HG02623 (cell line): ENCODE data around the gene SEPTIN3.

ENCODE experiments used
- ATAC-seq: cut with Tn5 transposase; IDR thresholded peaks from one replicate; pipeline ENCODE4 v1.9.1; 2021; ENCODE audit warnings: moderate library complexity; ENCODE audit not compliant: unreplicated experiment

The SEPTIN3 gene

DNA sequence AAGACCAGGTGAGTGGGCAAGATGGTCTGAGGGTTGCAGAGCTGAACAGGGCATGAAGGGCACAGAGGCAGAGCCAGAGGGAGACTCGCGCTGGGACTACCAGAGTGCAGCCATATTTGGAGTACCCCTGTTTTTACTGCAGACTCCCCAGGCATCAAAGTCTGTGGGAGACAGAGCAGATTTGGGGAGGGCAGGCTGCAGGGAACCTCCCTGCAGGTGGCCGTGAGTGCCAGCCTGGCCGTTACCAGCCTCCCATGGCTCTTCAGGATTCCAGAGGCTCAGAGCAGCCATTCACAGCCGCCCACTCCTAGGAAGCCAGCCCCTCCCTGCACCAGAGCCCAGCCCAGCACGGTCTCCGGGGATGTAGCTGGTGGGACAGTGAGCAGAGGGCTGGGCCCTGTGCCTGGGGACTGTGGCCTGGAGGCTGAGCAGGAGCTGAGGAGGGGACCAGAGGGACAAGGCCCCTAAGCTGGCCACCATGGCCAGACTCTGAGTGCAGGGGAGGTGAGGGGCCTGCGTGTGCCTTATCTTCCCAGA lies at the start of gene SEPTIN3:
Gene SEPTIN3 (plus strand): TSS at position 334 of the 537 bp plus-strand sequence. CDS start 2,050 bp downstream, outside the sequence.
- no peak for ATAC-seq

DNA sequence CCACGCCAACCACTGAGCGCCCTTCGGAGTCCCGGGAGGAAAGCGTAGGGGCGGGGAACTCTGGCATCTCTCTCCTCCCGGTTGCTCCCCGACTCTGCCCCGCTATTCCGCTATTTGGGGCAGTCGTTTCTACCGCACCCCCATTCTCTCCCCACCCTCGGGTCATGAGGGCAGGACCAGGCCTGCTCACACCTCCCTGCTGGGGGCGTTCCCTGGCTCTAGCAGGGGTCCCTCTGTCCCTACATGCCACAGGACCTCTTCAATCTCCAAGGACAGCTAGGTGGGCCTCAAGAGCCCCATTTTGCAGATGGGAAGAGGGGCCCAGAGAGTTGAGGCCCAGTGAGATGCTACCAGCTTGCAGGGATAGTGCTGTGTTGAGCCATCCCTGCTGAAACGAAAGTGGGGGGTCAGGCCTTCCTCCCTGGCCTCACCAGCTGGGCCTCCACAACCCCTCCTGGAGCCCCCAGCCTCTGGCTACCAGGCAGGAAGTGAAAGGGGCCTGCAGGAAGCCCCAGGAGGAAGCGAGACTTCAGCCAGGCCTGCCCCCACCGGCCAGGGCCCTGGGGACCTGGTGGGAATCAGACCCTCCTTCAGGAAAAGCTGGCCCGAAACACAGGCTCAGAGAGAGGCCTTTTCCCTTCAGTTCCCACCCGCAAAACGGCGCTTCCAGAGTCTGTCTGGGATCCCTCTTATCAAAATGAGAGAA lies 48.8 kb upstream of the SEPTIN3 start:
- ATAC-seq = peak; percentile 7

DNA sequence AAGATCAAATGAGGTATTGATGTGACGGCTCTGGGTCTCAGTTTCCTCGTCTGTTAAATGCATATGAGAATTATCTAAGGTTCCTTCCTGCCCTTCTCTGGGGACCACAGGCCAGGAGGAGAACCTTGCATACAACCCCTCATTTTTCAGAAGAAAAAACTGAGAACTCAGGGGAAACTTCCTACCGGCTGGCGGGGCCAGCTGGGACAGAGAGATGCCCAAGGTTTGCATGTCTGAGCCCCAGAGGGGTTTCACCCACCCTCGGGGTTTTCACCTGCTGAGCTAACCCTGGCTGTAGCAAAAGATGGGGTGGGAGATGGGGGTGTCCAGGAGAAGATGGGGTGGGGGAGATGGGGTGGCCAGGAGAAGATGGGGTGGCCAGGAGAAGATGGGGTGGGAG lies 46.9 kb upstream of the SEPTIN3 start:
- no peak for ATAC-seq

DNA sequence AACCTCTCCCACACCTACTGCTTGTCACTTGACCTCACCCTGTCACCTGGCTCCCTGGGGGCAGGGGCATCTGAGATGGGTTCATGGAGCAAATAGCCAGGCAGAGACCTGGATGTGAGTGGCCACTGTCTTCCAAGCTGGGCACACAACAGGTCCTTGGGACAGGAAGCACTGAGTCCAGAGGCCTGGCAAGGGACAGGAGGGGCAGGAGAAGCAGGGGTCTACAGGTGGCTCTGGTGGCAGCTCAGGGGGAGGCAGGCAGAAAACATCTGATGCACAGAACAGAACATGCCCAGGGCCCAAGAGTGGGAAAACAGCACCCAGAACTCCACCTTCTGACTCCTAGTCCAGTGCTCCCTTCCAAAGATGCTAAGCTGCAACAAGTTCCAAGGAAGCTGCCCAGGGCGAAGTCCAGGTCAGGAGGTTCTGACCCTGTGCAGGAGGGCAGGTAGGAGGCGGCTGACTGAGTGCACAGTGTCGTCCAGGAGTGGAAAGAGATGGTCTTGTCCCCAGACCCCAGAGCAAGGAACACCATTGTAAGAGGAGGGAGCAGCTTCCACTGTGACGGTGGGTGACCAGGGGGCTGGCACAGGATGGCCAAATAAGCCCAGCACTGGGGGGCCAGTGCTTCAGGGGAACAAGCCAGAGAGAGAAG lies 46.2 kb upstream of the SEPTIN3 start:
- no peak for ATAC-seq

- no peak for ATAC-seq
These were observed 45.5 kb upstream of the SEPTIN3 start for GRCh38 chr22:41923595-41924276.

- no peak for ATAC-seq
These were observed 43.3 kb upstream of the SEPTIN3 start for GRCh38 chr22:41925783-41926460.

GRCh38 chr22:41927813-41928212 lies 41.4 kb upstream of the SEPTIN3 start:
- no peak for ATAC-seq

DNA sequence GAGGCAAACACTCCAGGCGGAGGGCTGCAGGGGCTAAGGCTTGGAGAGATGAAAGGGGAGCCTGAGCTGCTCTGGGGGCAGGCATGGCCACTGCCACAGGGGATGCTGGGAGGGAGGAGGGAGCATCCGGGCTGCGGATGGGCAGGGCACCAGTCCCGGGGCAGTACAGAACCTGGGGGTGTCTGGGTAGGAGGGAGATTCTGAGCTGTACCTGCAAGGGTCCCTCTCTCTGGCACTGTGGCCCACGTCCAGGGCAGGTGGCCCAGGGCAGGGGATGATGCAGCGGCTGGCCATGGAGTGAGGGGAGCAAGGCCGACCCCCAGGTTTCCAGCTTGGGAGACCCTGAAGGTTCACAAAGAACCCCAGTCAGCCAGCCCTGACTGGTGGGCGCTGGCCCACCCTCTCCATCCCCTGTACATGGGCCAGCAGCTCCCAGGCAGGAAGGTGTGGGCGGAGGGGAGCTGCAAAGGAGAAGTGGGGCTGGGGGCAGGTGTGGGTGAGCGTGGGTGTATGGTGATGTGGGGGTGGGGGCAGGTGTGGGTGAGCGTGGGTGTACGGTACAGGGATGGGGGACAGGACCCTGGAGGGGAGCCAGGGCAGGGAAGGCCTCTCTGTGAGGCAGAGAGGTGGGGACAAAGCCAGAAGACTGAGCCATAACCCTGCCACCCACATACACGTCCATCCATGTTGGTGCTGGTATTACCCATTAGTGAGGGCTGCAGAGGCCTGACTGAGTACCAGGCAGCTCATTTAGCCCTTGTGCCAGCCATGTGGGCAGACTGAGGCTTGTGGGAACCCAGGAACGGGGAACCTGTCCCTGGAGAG lies 40.4 kb upstream of the SEPTIN3 start:
- ATAC-seq = no peak

- ATAC-seq = no peak
These were observed 39.8 kb upstream of the SEPTIN3 start for GRCh38 chr22:41929418-41929810.

DNA sequence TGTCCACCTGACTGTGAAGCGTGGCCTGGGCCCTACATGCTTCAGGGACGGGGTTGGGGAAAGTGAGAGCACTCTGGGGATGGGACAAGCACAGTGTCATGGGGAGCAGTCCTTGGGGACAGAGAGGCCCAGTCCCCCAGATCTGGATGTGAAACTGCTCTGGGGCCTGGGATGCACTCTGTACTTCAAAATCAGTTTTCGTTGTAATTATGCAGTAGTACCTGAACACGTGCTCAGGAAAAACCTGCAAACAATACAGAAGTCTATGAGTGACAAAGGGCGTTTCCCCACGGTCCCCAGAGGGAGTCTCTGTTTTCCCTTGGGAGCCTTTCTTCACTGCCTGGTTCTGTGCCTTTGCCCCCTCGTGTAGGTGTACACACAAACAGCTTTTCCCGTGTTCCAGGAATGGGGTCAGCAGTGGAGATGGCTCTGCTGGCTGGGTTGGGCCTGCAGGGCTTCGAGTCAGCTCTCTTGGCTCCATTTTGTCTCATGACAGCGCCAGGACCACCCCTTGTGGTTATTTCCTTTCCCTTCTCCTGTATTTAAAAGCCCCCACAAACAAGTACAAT lies 37.5 kb upstream of the SEPTIN3 start:
- no peak for ATAC-seq

DNA sequence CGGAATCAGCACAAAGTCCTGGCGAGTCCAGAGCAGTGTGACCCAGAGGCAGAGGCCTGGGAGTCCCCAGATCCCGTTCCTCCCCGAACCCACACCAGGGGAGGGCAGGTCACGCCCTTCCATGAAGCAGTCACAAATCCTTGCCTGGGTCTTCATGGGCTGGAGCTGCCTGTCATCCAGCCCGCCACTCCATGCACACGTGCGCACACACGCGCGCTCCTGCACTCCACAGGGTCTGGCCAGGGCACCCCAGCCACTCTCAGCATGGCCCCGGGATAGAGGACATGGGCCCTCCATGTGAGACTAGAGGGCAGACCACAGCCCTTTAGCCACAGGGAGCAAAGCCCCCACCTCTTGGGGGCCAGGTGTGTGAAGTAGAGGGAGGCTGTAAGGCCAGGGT lies 36.9 kb upstream of the SEPTIN3 start:
- no peak for ATAC-seq

GRCh38 chr22:41933411-41934177 lies 35.6 kb upstream of the SEPTIN3 start:
- no peak for ATAC-seq

DNA sequence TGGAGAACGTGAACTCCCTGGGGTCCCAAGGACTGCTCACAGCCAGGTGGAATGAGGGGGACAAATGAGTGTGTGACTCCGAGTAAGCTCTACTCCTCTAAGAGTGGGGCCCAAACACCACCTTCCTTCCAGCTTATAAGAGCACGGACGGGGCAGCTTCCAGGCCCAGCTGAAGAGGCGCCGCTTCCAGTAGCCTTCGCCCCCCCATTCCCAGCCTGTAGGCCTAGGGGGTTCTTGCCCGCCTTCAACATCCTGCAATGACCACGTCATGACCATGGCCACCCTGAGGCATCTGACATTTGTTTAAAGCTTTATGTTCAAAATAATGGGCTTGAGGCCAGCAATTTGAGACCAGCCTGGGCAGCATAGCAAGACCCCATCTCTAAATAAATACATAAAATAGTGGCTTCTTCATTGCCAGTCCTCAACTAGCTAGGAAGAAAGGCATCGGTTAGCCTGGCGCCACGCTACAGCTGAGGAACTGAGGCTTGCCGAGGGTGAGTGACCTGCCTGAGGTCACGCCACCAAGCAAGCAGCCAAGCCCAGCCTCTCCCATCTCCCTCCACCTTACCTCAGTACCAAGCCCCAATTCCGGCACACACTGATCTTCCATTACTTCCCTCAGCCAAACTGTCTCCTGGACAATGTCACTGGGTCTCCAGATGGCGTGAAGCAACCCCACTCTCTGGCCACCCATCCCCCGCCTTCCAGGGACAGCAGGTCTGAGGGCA lies 34.8 kb upstream of the SEPTIN3 start:
- no peak for ATAC-seq

DNA sequence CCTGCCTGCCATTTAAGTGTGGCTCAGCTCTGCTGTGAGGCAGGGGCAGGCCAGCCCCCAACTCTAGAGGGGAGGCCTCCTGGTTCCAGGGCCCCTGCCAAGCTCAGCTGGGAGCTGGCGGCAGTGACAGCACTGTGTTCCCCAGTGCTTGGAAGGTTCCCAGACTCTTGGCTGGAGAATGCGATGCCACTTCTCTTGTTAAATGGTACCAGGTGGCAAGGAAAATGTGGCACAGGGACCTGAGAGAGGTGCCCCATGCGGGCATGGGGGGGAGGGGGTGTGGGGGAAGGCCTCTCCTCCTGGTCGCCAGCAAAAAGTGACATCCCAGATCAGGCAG lies 34.3 kb upstream of the SEPTIN3 start:
- ATAC-seq = no peak

DNA sequence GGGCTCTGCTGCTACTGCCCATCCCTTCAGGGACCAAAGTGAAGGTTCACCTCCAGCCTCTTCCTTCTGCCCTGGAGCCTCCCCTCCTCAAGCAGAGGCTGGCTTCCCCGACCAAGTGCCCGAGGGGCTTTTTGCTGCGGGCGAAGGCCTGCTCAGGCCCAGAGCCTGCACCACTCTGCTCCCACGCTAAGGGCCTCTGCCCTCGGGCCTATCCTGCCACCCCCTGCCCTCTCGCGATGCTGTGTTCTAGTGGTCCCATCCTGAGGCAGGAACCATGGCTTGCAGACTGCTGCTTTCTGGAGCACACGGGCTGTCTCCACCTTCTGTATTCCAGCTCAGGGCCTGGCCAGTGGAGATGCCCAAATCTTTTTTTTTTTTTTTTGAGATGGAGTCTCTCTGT lies 33.7 kb upstream of the SEPTIN3 start:
- no peak for ATAC-seq

DNA sequence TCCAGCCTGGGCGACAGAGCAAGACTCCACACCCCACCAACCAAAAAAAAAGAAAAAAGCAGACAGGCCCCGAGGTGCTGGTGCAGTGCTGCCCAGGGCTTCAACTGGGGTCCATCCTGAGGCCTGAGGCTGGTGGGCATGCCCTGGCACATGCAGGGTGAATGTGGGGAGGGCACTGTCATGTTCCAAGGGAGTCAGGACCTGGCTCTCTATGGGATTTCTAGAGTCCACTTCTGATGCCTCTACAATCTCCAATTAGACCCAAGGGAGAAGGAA lies 32.4 kb upstream of the SEPTIN3 start:
- ATAC-seq = no peak

- peak; percentile 51 for ATAC-seq
These were observed 29.0 kb upstream of the SEPTIN3 start for GRCh38 chr22:41939981-41940831.
